NCI-H2227 (cell line): ENCODE results near the gene TOMM5.

Source experiments
- DNase-seq: peaks from one replicate; lab custom pipeline; 2025; ENCODE audit not compliant: unreplicated experiment; lab: John Stamatoyannopoulos, UW

TOMM5 gene

DNA sequence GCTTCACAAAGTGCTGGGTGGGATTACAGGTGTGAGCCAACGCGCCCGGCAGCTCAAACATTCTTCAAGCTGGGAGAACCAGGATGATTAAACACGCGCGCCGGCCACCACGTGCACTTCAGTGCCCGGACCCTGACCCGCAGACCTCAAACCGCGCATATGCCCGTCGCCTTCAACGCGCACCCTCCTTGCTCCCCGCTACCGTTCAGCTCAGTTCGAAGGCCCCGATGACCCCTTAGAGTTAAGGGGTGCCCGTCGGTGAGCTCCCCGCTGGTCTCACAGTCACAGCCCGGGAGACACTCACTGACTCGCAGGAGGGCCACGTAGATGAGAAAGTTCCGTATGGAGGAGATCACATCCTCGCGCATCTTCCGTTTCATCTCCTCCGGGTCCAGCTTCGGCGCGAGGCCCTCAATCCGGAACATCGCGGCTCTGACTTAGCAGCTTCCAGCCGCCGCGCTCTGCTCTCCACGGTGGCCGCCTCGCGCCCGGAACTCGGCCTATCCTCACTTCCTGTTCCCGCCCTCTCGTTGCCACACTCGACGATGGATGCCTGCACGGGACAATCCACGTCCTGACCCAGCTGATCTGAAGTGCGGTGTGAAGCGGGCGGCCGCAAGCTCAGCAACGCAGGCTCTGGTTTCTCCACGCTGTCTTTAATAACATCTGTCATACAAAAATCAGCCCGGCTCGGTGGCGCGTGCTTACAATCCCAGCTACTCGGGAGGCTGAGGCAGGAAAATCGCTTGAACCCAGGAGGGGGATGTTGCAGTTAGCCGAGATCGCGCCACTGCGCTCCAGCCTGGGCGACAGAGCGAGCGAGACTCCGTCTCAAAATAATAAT, at the start of gene TOMM5:
TSS of gene TOMM5 (minus strand) at position 490 of the 844 bp plus-strand sequence. CDS start at position 425, 65 bp downstream.
- peak; percentile 92 for DNase-seq

DNA sequence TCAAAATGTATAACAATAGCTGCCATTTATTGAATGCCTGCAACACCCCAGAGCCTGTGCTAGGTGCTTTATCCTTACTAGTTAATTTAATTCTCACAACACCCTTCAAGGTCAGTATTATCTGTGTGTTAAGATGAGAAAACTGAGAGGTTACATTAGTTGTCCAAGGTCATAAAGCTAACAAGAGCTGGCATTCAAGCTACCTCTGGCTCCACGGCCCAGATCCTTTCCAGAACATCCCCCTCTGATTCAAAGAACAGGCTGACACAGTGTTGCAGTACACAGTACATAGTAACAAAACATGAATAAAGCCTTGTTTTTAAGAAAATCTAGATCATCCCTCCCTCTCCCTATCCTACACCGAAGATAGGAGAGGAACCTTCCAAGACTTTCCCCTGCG, 48.9 kb upstream of the TOMM5 start:
- DNase-seq, result no peak

DNA sequence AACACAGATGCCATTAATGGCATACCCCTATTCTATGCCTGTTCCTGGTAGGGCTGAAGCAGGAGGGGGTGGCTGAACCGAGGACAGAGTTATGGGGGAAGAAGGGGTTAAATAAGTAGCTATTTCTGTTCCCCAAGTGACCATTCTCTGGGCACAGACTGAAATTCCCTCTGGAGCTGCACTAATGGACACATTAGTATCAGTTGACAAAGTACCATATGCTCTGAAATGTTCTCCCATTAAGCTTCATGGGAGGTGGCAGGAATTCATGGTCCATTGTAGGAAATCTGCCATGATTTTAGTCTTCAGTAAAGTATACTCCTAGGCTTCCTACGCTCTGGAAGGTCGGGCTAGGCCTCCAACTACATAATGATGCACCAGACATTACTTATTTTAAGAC, 47.8 kb upstream of the TOMM5 start:
- no peak for DNase-seq

DNA sequence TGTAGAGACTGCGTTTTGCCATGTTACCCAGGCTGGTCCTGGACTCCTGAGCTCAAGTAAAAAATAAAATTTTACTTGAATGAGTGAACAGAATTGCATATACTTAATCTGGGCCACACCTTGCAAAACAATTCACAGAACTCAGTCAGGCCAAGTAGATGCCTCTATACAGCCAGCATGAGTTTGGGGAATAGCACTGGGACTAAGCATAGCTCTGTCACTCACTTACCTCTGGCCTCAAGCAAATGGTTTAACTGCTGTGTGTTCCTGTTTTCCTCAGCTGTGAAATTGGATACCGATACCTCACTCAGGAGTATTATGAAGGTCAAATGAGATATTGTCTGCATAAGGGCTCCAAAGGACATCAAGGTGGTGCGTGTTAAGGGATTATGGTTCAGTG, 47.4 kb upstream of the TOMM5 start:
- DNase-seq, result no peak

DNA sequence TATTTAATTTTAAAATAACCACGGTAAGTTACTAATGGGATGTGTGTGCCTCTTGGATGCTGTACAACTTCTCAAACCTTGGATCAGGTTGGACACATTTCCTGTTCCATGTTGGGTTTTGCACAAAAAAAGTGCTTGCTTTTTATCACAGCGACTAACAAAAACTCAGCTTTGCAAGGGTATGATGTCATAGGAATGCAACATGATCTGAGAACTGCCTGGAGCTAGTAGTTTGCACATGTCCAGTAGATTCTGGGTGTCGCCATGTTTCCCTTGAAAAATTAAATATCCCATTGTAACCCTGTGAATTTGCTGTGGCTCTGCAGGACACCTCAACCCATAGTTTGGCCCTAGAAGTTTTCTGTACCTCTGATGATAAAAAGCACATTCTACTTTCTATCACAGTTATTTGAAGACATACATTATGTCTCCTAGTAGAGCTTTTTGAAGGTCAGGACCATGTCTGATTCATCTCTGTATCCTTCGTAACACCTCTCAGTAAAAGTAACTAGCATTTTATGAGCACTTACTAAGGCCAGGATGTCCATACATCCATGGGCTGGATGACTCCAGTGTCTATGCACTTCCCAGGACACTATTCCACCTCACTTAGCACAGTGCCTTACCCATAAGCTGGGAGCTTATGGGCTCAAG, 46.8 kb upstream of the TOMM5 start:
- DNase-seq, result no peak

DNA sequence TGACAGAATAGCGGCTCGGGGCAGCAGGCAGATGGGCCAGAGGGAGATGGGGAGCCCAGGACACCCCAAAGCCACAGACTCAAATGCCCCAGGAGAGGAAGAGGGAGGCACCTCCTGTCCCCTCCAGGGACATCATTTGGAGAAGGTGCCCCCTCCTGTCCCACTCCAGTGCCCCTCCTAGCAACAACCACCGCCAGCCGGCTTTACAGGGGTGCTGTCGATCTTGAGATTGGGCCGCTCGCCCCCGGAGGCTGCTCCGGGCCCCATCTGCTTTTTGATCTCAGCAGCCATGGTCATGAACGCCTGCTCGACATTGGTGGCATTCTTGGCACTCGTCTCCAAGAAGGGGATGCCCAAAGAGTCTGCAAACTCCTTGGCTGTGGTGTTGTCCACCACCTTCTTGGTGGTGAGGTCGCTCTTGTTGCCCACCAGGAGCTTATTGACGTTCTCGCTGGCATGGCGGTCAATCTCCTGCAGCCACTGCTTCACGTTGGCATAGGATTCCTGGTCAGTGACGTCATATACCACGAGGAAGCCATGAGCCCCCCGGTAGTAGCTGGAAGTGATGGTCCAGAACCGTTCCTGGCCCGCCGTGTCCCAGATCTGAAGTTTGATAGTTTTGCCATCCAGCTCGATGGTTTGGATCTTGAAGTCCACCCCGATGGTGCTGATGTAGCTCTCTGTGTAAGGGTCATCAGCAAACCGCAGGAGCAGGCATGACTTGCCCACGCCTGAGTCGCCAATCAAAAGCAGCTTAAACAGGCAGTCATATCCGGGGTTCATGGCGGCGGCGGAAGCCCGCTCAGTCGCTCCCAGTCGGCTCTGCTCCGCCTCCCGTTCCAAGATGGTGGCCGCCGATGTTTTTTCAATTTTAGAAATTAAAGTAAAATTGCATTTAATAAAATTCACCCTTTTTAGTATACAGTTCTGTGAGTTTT, 44.4 kb upstream of the TOMM5 start:
- DNase-seq, result no peak

DNA sequence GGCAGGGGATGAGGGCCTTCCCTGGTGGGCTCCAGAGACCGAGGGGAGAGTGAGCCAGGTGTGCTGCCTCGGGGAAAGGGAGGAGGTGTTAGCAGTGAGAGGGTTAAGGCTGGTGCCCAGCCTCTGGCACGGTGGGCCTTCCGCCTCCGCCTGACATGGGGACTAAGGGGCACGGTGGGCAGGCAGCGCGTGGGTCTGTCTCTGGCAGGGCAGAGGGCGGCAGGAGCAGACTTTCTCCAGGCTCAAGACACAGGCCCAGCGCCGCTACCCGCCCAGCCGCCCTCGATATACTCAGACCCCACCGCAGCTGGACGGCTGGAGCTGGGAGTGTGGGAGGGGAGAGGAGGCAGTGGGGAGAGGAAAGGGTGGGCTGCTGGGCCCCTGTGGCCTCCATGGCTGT, 43.4 kb upstream of the TOMM5 start:
- DNase-seq, result no peak

DNA sequence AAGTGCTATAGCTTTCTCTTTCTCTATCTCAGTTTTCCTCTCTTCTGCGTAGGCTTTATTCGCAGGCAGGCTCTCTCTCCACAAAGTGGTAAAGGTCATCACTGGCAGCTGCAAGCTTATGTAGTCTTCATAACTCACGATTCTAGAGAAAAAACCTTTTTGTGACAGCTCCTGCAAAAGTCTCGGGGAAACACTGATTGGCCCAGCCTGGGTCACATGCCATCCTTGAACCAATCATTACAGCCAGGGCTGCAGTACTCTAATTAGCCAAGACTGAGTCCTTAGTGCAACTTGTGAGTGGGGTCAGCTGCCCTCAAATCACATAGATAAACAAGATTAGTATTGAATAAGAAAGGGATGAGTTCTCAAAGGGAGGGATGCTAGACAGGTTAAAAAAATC, 40.1 kb upstream of the TOMM5 start:
- no peak for DNase-seq

DNA sequence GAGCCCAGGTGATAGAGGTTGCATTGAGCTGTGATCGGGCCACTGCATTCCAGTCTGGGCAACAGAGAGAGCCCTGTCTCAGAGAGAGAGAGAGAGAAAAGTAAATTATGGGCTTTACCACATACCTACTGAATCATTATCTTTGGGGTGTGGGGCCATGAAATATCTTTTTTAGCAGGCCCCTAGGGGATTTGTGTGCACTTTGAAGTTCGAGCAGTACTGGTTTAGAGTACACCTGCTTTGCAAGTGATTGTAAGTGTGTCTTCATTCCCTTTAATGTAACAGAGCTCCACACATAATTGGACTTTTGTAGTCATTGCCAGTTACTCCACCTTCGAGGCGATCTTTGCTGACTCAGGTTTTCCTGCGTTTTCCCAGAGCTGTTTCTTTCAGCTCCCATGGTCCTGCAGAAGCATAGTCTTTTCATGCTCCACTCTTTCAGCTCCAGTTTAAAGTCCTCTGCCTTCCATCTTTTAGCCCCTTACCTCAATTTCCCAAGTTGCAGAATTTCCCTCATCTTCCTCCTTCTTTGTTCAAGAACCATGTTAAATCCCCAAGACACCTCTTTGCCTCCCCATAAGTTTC, 34.4 kb upstream of the TOMM5 start:
- peak; percentile 10 for DNase-seq

DNA sequence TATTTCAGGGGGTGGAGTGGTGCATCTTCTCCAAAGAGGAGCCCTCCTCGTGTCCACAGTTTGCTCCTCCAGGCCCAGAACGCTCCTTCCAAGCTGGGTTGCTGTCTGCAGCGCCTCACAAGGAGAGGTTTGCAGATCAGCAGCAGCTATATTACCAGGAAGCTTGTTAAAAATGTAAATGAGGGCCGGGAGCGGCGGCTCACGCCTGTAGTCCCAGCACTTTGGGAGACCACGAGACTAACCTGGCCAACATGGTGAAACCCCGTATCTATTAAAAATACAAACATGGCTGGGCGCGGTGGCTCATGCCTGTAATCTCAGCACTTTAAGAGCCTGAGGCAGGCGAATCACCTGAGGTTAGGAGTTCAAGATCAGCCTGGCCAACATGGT, 33.4 kb upstream of the TOMM5 start:
- no peak for DNase-seq

DNA sequence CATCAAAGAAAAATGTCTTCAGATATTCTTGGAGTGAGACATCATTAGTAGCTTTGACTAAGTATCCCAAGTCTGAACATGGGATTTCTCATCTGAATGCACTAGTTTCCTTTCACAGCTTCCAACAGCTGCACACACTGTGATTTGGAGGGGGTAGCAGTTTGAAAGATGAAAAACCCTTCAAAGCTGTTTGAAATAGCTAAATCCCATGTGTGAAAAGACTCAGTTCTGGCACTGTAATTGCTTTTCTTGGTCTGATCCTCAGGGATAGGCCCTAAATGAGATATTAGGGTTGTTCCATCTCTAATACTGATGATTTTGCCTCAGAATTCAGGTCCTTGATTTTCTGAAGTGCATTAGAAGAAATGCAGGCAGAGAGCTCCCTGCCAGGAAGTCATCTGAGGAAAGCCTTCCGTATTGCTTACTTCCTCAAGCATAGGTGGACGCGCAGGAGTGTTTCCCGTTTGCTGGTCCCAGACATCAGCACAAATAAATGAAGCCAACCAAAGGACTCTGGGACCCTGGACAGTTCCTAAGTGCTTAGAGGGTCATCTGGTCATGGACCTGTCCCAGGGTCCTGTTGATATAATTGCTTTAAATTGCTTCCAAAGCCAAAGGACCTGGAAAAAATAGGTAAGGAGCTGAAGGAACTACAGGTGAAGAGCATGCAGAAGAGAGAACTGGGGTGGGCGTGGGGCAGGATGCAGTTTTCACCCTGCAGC, 32.8 kb upstream of the TOMM5 start:
- DNase-seq, result no peak

DNA sequence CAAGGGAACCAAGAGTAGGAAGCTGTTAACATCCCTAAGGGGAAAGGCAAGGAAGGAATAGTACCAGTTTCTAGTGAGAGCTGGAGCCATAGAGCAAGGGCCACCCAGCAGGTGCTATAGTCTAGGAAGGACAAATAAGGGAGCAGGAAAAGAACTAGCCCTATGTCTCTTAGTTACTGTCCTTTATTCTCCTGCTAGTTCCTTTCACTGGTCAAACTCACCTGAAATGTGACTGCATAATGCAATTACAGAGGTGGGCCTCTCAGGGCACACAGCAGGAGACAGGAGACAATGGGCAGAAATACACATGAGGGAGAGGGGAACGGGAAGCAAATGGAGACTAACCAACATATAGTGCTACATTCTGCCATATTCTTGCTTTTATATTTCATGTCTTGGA, 31.7 kb upstream of the TOMM5 start:
- DNase-seq, result no peak

DNA sequence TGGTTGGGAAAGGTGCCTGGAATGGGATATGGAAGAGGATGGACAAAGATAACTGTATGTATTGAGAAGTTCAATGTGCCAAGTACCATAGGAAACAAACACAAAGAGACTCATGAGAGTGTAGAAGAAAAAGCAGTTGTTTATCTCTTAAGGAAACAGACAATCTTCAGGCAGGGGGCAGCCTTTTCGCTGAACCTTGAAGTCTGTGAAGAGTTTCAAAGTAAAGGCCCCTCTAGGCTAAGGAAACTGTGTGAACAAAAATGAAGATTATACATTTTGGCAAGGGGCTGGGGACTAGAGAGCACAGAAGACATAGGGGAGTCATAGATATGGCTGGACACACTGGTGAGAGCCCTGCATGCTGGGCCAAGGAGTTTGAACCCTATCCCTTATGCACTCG, 30.9 kb upstream of the TOMM5 start:
- DNase-seq, result no peak

DNA sequence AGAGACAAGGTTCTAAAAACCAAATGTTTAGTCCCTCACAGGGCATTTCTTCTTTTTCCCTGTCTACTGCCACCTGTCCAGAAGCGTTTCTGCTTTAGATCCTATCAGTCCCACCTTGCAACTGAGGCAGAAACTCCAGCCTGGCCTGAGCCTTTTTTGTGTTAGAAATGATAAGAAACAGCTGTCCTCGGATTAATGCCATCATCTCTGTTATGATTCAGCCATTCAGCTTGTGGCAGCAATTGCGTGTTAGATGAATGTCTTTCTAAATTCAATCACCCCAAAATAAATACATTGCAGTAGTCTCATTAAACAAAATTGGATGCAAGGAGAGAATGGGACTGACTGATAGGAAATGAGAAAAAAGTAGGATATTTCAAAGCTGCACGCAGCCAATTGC, 30.1 kb upstream of the TOMM5 start:
- DNase-seq, result no peak

DNA sequence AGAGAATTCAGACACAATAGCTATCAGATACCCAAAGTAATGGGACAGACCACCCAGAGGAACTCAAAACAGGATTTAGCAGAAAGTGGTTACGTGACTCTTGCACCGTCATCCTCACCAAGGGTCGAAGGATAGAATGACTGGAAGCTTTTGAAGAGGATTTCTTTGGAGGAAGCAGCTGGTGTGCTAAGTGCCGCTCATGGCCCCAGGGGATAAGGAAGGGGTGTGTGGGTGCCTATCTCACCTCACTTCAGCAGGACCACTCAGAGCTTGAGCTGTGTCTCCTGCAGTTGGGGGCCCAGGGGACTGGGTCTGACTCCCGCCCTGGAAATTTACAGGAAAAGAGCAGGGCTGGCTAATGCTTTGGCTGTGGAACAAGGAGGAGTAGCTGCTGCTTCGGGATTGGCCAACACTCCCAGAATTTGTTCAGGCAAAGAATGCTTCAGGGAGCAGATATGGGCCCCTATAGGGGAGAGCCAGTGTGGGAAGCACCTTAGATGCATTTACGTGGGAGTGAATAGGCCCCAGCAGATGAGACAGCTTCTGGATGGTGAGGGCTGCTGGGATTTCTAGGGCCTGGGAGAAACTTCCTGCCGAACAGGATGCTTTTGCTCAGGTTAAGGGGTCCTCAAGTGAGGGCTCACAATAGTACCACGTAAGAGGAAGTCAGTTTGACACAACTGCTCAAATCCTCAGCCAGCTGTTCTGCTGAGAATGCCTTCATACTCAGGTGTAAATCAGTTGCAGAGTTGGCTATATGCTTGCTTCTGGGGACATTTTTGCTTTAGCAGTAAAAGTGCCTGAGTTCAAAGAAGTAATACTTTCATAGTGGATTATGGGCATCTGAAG, 29.1 kb upstream of the TOMM5 start:
- no peak for DNase-seq

DNA sequence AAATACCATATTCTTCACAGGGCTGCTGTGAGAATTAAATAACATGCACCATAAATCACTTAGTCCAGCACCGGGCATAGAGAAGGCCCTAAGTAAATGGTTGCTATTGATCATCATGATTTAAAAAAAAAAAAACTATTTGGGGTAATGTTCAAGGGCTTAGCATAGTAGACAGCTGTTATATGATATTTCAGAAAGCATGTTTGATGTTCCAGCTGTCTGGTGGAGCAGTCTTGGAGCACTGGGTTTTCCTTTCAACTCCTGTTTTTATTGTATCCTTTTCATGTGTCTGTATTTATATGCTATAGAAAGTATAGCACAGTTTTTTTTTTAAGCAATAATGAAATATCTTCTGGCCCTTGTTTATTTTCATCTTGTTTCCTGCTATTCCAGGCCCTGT, 28.0 kb upstream of the TOMM5 start:
- DNase-seq, result no peak

DNA sequence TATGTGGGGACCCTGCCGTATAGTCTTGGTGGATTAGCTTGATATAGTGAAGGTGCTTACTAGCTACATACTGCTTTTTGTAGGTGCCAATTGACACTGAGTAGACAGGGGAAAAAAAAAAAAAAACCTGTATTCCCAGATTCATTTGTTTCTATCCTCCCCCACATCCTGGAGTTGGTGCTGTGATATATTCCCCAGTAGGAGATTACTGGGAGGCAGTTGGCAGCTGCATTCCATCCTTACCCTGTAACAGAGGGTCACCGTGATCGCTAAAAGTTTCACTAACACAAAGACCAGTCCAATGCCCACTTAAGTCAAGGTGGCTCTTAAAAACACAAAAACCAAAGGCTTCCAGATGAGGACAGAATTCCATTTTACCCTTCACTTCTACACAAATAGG, 27.4 kb upstream of the TOMM5 start:
- DNase-seq, result no peak

DNA sequence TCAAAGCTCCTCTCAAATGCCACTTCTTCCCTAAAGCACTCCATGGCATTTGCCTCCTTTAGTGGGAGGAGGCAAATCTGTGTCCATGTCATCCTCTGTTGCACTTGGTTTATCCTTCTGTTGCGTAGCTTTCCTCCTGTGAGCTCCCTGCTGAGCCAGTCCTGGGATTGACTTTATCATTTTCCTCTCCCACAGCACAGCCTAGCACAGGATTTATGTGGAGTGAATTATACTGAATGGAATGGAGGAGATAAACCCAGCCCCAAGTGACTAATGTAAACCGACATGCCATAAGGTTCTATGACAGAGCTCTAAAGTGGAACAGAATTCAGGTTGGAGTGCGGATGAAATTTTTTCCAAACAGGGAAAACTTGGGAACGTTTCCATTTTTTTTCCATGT, 26.4 kb upstream of the TOMM5 start:
- DNase-seq, result no peak

DNA sequence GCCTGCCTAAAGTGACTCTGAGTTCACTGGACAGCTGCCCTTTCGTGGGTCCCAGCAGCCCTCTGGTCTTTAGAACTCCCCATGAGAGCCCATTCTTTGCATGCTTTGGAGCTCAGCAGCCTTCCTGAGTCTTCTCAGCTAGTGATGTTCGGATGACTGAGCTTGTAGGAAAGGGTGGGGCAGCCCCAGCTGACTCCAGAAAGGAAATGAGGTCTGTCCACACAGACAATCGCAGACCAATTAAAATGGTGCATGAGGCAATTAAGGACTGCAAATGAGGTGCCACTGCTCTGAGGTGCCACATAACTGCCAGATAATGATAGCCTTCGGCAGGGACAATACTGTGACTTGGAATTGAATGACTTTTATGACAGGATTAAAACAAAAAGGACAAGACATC, 25.4 kb upstream of the TOMM5 start:
- DNase-seq, result peak; percentile 7

DNA sequence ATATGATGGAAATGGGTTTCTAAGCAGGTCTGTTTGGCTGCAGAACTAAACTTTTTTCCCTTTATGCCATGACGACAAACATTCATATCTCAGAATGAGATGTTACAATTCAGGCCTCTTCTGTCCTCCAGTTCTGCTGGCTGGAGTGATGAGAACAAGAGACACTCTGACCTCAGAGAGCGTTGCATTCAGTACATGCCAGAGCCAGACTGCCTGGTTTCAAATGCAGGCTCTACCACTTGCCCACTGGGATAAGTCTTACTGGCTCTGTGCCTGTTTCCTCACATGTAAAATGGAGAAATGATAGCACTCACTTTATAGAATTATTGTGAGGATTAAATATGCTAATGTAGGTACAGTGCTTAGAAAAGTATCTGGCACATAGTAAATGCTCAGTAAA, 24.8 kb upstream of the TOMM5 start:
- no peak for DNase-seq
